HepG2 (cell line): ENCODE results near the gene TOLLIP. TPM values are rescaled to one million over a fixed set of nuclear protein-coding genes. Genes with fewer than 3 reads are reported as not detected.
A peak's percentile ranks its signal among the peaks of the same experiment; 100 is the strongest.

Experiments
- ASH2L ChIP-seq: fragments of 300-600, 200-600 bp; sonication (generic); IDR thresholded peaks from 2 replicates; pipeline ENCODE4 v1.7.0; 2017; ENCODE audit warnings: low read depth, mild to moderate bottlenecking, moderate library complexity, mixed read lengths, low read length; ENCODE audit not compliant: insufficient read length
- DR1 ChIP-seq: sonication (generic); formaldehyde crosslinking; IDR thresholded peaks from 2 replicates; pipeline ENCODE4 v1.8.0; 2021; ENCODE audit warnings: mild to moderate bottlenecking, missing genetic modification reagents, inconsistent platforms
- HDAC1 ChIP-seq: sonication (generic); formaldehyde crosslinking; IDR thresholded peaks from 2 replicates; pipeline ENCODE4 v1.5.1; 2020; ENCODE audit warnings: mild to moderate bottlenecking, missing genetic modification reagents
- HOXA3 ChIP-seq: sonication (generic); formaldehyde crosslinking; IDR thresholded peaks from 2 replicates; pipeline ENCODE4 v1.5.0; 2020; ENCODE audit warnings: missing genetic modification reagents
- IKZF5 ChIP-seq: IDR thresholded peaks from 2 replicates; pipeline ENCODE4 v1.6.1; 2018; ENCODE audit warnings: missing genetic modification reagents, mild to moderate bottlenecking, missing compliant biosample characterization
- MYC ChIP-seq: sonication (generic); formaldehyde crosslinking; IDR thresholded peaks from 2 replicates; pipeline ENCODE4 v1.9.0; 2021; ENCODE audit warnings: missing genetic modification reagents, borderline replicate concordance
- PATZ1 ChIP-seq: sonication (generic); formaldehyde crosslinking; IDR thresholded peaks from 2 replicates; pipeline ENCODE4 v1.4.0; 2020; ENCODE audit warnings: missing genetic modification reagents
- RCOR2 ChIP-seq: IDR thresholded peaks from 2 replicates; pipeline ENCODE4 v1.6.1; 2016; ENCODE audit warnings: missing biosample characterization, missing genetic modification reagents
- SOX6 ChIP-seq, 2 experiments: fragments of 450-650 bp in 1 of 2; sonication (generic) in 1 of 2; formaldehyde crosslinking in 1 of 2; IDR thresholded peaks; 2 replicates each; pipeline versions ENCODE4 v1.4.0 to v1.6.1; 2017 to 2020; ENCODE audit warnings: antibody characterized with exemption in 1 of 2, mild to moderate bottlenecking in 1 of 2, missing genetic modification reagents in 1 of 2
- SPEN ChIP-seq: sonication (generic); formaldehyde crosslinking; IDR thresholded peaks from 2 replicates; pipeline ENCODE4 v1.5.1; 2020; ENCODE audit warnings: low read depth, mild to moderate bottlenecking, missing genetic modification reagents
- THAP11 ChIP-seq: IDR thresholded peaks from 2 replicates; pipeline ENCODE4 v1.6.1; 2016; ENCODE audit warnings: missing biosample characterization, missing genetic modification reagents
- THRA ChIP-seq: sonication (generic); formaldehyde crosslinking; IDR thresholded peaks from 2 replicates; pipeline ENCODE4 v1.4.0; 2020; ENCODE audit warnings: missing genetic modification reagents, borderline replicate concordance
- ZNF274 ChIP-seq: sonication (generic); formaldehyde crosslinking; IDR thresholded peaks from 2 replicates; pipeline ENCODE4 v1.5.1; 2020; ENCODE audit warnings: mild to moderate bottlenecking, missing genetic modification reagents
- ZNF350 ChIP-seq: sonication (generic); formaldehyde crosslinking; IDR thresholded peaks from 2 replicates; pipeline ENCODE4 v1.4.0; 2020; ENCODE audit warnings: mild to moderate bottlenecking, low read depth, missing genetic modification reagents, borderline replicate concordance
- ZNF709 ChIP-seq: sonication (generic); formaldehyde crosslinking; IDR thresholded peaks from 2 replicates; pipeline ENCODE4 v1.5.0; 2020; ENCODE audit warnings: mild to moderate bottlenecking, missing genetic modification reagents
- ZNF710 ChIP-seq: sonication (generic); formaldehyde crosslinking; IDR thresholded peaks from 2 replicates; pipeline ENCODE4 v1.5.0; 2020; ENCODE audit warnings: mild to moderate bottlenecking, missing genetic modification reagents, borderline replicate concordance
- polyA plus RNA-seq, 8 experiments: library from polyadenylated mRNA; depleted of rRNA in 3 of 8; stranded (reverse) in 7 of 8; unstranded in 1 of 8; fragments of >200 nt; fragmentation: Illumina TruSeq in 4 of 8; extraction: Trizol in 4 of 8; gene quantifications; 2 replicates each; pipeline versions ENCODE4 v1.2.1 to v1.2.3, GENCODE V29; 2011 to 2016; ENCODE audit warnings: low read depth in 4 of 8, missing spikeins in 1 of 8, mixed read lengths in 1 of 8; ENCODE audit not compliant: insufficient read depth in 1 of 8
- total RNA-seq, 5 experiments: library from RNA; depleted of rRNA; stranded (reverse); fragments of >200 nt; fragmentation: Illumina TruSeq; extraction: Trizol; gene quantifications; 2 replicates each; pipeline ENCODE4 v1.2.3, GENCODE V29; 2016; ENCODE audit warnings: low read depth in 1 of 5
- TF ChIP-seq, protein P1 (sequence below): IDR thresholded peaks from 2 replicates; pipeline ENCODE4 v1.4.0; 2020; ENCODE audit warnings: mild to moderate bottlenecking, missing genetic modification reagents

Gene TOLLIP
- total and polyA plus RNA-seq, 2 of the 13 experiments (the other 11 are each of a cell fraction or from before 2014, with no cell fraction given), result 25.9 to 47.5 TPM

- 0 out of 2 replicates have a peak, but pooled peaks have one; percentile 32 for TF ChIP-seq IKZF5
- TF ChIP-seq, protein P1, sequence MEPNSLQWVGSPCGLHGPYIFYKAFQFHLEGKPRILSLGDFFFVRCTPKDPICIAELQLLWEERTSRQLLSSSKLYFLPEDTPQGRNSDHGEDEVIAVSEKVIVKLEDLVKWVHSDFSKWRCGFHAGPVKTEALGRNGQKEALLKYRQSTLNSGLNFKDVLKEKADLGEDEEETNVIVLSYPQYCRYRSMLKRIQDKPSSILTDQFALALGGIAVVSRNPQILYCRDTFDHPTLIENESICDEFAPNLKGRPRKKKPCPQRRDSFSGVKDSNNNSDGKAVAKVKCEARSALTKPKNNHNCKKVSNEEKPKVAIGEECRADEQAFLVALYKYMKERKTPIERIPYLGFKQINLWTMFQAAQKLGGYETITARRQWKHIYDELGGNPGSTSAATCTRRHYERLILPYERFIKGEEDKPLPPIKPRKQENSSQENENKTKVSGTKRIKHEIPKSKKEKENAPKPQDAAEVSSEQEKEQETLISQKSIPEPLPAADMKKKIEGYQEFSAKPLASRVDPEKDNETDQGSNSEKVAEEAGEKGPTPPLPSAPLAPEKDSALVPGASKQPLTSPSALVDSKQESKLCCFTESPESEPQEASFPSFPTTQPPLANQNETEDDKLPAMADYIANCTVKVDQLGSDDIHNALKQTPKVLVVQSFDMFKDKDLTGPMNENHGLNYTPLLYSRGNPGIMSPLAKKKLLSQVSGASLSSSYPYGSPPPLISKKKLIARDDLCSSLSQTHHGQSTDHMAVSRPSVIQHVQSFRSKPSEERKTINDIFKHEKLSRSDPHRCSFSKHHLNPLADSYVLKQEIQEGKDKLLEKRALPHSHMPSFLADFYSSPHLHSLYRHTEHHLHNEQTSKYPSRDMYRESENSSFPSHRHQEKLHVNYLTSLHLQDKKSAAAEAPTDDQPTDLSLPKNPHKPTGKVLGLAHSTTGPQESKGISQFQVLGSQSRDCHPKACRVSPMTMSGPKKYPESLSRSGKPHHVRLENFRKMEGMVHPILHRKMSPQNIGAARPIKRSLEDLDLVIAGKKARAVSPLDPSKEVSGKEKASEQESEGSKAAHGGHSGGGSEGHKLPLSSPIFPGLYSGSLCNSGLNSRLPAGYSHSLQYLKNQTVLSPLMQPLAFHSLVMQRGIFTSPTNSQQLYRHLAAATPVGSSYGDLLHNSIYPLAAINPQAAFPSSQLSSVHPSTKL (CRISPR knock-in tag), result peak; percentile 78
- TF ChIP-seq SPEN, result no peak
- no peak; the same call in 1 of the 2 replicates for TF ChIP-seq ZNF350 (CRISPR knock-in tag)
- 0 out of 2 replicates have a peak, but pooled peaks have one; percentile 32 for TF ChIP-seq RCOR2
- no peak for TF ChIP-seq SOX6 (IDR thresholded peaks at IDR 0.05)
- peak; percentile 61 for TF ChIP-seq SOX6 (CRISPR knock-in tag; IDR thresholded peaks at IDR 0.05)
- TF ChIP-seq ZNF709, result 0 out of 2 replicates have a peak, but pooled peaks have one; percentile 46
- 0 out of 2 replicates have a peak, but pooled peaks have one; percentile 42 for TF ChIP-seq THAP11 (CRISPR knock-in tag)
- TF ChIP-seq ZNF274, result peak; percentile 49; the same call in 1 of the 2 replicates
- 0 out of 2 replicates have a peak, but pooled peaks have one; percentile 19 for TF ChIP-seq DR1 (CRISPR knock-in tag)
- TF ChIP-seq HOXA3 (CRISPR knock-in tag), result peak; percentile 58
- peak; percentile 40; the same call in 1 of the 2 replicates for TF ChIP-seq MYC (CRISPR knock-in tag)
- TF ChIP-seq ZNF710 (CRISPR knock-in tag), result 0 out of 2 replicates have a peak, but pooled peaks have one; percentile 16
- no peak for TF ChIP-seq THRA
- TF ChIP-seq PATZ1, result peak; percentile 52; the same call in 1 of the 2 replicates
- peak; percentile 79 for TF ChIP-seq ASH2L
- TF ChIP-seq HDAC1, result peak; percentile 58; the same call in 1 of the 2 replicates
These were observed 23.8 kb upstream of the TOLLIP start (continued) for GRCh38 chr11:1333091-1333772.
